Heart left ventricle (tissue), 13 donors: Measurements from ENCODE around the gene ADAMTS3.

Source experiments
- POLR2A ChIP-seq, 2 donors: fragments of 450-650 bp; IDR thresholded peaks; one replicate each; pipeline ENCODE4 v1.6.1; 2017; ENCODE audit warnings: antibody characterized with exemption in 2 of 2, mild to moderate bottlenecking in 2 of 2, moderate library complexity in 2 of 2
- TF ChIP-seq, protein P1 (sequence below), 12 donors: fragments of 200-600 bp; sonication (generic) in 4 of 12; IDR thresholded peaks; one replicate each; pipeline versions ENCODE4 v1.5.0 to v1.8.0; 2018 to 2022; ENCODE audit warnings: antibody characterized with exemption in 12 of 12, mild to moderate bottlenecking in 5 of 12
- donor health status: ischemic (EF 13 %, LVEDD 7.1; RV severe dilation, severe dysfunction).
- donor health status: DM: no; HTN: yes; CAD: no.
- donor health status: DM: no; HTN: no; CAD: no.
- donor health status: ischemic (EF 25% LVEDD 6.9; RV normal size, moderate dysfunction).
- donor health status: ischemic (EF 25% LVEDD 5.7; RV mildly dilated, moderate dysfunction).
- donor health status: ischemic (EF 35%, LVEDD 5.7; RV mildly dilated, moderate dysfunction).
- donor health status: nonischemic (EF 11% LVEDD 7.7; RV severe dilation, severe dysfunction).
- donor health status: DM: yes; HTN: yes; CAD: no.
- donor health status: PGD.
- donor health status: ischemic (EF 29% LVEDD 5.4; RV normal size, mild dysfunction).
- donor health status: nonischemic (EF 23%, LVEDD 6.1; RV moderate dilation, normal function).

GRCh38 chr4:72430988-72431387, 138.0 kb downstream of the ADAMTS3 start:
- TF ChIP-seq, protein P1, sequence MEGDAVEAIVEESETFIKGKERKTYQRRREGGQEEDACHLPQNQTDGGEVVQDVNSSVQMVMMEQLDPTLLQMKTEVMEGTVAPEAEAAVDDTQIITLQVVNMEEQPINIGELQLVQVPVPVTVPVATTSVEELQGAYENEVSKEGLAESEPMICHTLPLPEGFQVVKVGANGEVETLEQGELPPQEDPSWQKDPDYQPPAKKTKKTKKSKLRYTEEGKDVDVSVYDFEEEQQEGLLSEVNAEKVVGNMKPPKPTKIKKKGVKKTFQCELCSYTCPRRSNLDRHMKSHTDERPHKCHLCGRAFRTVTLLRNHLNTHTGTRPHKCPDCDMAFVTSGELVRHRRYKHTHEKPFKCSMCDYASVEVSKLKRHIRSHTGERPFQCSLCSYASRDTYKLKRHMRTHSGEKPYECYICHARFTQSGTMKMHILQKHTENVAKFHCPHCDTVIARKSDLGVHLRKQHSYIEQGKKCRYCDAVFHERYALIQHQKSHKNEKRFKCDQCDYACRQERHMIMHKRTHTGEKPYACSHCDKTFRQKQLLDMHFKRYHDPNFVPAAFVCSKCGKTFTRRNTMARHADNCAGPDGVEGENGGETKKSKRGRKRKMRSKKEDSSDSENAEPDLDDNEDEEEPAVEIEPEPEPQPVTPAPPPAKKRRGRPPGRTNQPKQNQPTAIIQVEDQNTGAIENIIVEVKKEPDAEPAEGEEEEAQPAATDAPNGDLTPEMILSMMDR (IDR thresholded peaks at IDR 0.05), result no peak
- TF ChIP-seq POLR2A (IDR thresholded peaks at IDR 0.05), result no peak
